Stimulated activated CD4-positive, alpha-beta T cell treated with anti-CD3 and anti-CD28 coated beads, Interleukin-2, amount 100 ng/mL, for 48 hours (primary cell): ENCODE measurements around the gene NKX2-3.

Experiments
- DNase-seq, 2 donors: peaks; one replicate each; pipeline ENCODE4 v3.0.0-alpha.2; 2020

NKX2-3 gene

DNA sequence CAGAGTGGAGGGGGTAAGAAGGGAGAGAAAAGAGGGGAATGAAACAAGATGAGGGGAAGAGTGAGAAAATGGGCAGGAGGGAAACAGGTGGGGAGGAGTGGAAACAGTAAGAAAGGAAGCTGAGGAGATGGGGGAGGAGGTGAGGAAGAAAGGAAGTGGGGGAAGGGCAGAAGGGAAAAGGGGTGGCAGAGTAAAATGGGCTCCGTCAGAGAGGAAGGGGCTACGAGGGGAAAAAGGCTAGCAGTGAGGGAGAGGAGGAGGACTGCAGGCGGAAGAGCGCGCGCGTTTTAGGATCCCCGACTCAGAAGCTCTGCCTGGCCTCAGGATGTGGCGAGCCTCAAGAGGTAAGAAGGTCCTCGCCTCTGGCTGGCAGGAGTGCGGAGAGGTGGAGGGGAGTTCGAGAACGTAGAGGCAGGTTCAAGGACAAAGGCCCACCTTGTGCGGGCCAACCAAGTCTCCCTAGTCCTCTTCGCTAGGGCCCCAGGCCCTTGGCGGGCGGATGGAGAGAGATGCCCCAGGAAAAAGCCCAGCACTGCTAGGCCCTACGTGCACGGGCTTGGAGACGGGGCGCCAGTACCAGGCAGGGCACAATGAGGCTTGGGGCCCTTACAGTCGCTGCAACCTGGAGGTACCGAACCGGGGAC is 5.8 kb upstream of the NKX2-3 start:
- DNase-seq = no peak

DNA sequence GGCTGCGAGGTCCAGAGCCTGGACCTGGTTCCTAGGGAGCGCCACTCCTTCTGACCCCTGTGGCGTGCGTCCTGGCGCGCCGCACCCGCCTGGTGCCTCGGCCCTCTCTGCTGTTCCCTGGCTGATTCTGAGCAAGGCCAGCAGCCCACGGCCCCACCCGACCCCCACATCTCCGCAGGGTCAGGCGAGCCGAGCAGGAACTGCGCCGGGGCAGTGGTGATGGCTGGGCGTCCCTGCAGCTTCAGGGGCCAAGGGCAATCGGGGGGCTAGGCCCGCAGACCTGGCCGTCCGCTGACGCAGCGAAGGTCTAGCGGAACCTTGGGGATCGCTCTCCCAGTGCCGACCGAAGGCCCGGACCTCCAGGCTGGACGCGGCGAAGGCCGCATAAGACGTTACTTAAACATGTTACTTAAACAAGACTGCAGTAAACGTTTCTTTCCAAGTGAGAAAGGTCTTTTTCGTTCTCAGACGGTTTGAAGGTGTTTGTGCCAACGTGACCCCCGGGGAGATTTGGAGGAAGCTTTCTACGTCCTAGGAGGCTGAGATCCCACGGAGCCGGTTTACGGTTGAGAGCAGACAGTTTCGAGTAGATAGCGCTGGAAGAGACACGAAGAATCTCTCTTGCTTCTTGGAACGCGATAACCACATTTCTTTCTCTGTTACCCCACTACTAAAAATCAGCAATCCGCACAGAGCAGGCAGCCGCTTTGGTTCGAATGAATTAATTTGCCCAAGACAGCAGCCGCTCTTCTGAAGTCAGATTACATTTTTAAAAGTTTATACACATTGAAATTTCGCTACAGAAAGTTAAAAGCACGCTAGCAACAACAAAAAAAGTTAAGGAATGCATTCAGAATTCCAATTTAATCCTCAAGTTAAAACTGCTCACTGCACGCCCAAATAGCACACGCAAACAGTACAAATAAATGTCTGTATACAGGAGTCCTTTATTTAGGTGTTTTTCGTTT is 4.9 kb upstream of the NKX2-3 start:
- DNase-seq = no peak

DNA sequence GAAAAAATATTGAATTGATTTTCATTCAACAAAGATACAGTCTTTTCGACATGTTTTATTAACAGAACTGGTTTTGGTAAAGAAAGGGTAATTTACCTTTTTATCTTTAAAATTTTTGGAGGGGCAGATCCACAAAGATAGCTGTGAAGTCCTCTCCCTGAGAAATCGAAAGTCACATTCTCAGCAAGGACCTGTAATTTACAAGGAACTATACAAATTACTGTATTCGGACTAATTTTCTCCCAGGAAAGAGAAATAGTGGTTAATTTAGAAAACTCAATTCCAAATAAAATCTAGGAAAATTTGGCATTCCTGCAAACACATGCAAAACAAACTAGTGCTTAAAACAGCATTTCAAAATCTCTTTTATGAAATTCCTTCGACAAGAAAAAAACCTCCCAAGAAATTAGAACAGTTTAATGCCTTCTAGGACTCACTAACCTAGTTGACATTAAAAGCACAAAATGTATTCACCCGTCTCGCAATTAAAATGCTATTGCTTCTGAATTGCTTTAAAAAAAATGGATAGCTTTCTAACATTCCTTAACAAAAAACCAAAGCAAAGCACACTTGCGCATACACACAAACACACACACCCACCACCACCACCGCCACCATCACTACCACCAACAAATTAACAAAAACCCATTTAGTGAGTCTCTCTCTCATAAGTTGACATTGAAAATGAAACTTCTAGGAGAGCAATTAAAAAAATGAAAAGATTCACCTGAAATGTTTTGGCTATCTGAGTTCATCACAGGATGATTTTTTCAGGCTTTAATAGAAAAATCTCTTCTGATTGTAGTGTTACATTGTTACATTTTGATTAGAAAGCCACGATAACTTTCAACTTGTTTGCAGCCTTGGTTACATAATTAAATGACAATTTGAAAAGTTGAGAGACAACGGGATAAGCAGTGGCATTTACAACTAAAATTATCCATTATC is 4.0 kb upstream of the NKX2-3 start:
- DNase-seq = no peak

DNA sequence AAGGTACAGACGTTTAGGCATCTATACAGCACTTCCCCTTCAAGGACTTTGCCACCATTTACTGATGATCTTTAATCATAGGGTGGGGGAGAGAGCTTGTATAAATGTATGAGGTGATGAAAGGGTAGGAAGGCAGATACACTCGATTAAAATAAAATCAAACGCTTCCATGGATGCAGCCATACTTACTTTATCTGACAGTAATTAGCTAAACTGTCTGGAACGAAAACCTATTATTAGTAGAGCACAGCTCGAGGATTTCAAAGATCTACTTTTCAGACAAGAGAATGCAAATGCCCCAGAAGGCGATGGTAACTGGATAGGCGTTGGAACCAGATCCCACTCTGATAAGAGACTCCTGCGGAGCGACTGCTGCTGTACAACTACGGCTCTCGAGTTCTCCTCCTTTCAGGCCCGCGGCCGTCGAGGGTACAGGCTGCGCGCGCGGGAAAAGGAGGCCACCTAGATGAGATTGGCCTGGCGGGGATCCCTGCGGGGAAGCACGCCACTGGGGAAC is 3.1 kb upstream of the NKX2-3 start:
- no peak for DNase-seq

DNA sequence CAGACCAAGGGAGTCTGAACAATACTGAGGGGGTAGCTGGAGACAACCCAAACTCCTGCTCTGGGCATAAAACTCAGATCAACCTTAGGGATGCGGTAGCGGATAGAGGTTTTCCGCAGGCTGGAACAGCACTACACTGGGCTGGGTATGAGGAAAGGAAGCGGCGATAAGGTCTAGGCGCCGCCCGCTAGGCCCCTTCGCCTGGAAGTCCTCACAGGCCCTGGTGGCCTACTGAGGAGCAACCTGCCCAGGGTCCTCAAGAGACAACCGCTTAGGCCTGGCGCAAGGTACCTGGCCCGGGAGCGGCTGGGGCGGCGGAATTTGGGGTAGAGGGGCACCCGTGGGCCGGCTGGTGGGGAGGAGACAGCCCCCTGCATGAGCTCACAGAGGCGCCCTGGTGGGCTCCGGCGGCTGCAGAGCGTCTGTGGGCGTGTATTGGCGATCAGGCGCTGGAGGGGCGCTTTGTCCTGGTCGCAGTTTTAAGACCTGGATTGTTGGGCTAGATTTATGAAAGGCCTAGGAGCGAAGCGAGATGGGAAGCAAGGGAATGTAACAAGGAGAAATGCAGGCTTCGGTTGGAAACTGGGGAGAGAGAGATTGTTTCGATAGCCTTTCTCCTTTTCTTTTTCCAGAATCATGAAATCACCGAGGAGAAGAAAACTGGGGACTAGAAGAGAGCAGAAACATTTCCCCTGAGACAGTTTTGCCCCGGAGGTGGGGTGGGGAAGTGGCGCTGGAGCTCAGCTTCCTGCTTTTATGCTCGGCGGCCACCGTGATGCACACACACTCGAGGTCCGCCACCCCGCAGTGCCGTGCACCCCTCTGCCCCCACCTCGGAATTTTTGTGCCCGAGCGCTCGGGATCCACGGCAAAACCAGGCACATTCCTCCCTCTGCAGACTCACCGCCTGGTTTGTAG is 2.4 kb upstream of the NKX2-3 start:
- no peak for DNase-seq

DNA sequence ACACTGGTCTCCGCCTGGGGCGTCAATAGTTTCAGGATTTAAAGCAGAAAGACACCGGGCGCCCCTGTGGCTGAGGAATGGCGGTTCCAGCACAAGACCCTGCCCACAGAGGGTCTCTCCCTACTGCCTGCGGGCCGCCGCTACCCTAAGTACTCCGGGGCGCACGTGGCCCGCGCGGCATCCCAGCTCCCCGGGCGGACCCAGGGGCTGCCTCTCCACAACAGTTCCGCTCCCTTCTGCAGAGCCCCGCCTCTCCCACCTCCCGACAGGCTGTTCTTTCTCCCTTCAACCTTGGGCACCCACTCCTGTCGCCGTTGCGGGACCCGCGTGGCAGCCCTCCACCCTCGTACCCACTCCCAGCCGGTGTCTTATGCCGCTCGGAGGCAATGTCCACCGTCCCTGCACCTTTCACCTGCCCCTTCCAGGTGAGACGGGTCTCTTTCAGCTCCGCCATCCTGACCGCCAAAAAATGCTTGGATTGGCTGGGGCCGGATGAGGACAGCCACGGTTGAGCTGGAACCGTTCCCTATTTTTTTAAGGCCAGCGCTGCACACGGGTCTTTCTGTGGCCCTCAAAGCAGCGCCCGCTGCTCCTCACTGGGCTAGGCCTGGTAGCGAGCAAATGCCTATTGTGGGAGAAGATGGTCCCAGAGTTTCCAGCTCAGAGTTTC is 1.6 kb upstream of the NKX2-3 start:
- DNase-seq = no peak

DNA sequence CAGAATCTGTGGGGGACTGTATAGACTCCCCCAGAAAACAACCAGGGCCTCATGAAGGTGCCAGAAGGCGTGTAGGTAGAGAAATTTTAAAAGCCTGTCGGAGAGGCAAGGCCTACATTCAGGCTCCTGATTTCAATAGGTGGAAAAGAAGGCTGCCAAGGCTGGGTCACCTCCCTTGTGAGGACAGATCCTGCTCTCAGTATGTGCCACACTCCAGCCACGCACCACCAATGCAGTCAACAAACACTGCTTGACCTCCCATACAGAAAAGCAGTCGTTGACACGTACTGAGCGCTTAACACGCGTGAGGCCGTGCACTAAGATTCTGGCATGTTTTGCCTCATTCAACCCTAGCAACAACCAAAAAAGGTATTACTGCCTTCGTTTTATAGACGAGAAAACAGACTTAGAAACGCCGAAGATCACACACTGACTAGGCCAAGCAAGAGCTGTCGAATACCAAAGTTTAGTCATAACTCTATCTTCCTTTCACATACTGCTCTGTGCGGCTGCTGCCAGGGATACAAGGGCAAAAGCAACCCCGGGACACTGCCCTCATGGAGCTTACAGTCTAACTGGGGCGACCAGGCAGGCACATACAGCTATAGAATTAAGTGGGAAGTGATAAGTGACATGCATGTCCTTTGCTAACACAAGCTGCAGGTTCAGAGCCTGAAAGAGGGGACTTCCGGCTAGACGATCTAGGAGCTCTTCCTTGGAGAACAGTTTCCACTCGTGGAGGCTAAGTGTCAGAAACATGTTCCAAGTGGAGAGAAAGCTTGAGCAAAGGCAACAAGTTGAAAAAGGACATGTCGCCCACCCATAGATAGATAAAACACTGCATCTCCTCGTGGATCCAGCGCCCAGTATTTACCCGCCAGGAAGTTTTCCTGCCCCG is 797 bp upstream of the NKX2-3 start:
- no peak for DNase-seq

DNA sequence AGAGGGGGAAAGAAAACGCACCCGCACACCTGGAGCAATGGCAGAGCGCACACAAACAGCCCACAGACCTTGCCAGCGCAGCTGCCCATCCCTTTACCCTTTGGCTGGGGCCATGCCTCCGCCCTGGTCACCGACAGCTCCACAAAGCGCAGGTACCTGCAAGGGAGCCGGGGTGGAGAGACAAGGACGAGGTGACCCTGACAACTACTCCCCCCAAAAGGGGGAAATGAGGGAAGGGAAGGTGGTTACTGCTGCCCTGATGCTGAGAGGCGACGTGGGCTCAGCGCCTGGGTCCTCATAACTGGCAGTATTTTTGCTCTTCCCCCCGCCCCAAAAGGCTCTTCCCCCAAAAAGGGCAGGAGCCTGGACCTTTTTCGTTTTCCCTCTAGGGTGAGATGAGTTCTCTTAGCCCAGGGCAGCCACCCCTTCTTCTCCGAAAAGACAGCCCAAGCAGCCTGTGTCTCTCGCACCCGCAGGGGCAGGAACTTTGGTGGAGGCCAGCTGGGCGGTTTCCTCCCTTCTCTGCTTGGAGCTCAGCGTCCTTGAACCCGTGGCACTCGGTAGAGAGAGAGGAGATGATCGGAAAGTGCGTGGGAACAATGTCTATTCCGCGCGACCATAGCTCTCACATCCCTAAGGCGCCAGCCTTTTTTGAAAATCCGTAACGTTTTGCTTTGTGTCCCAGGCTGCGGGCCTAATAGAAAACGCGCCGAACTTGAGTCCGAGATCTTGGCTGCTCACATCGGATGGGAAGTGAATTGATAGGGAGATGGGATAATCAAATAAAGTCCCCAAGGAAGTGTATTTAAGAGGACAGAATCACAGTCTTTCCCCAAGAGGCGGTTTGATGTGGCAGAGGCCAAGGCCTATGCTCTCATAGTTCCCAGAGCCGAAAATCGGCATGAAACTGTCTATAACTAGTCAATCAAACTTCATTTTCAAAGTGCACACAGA is 1.0 kb downstream of the NKX2-3 start:
- DNase-seq = no peak

DNA sequence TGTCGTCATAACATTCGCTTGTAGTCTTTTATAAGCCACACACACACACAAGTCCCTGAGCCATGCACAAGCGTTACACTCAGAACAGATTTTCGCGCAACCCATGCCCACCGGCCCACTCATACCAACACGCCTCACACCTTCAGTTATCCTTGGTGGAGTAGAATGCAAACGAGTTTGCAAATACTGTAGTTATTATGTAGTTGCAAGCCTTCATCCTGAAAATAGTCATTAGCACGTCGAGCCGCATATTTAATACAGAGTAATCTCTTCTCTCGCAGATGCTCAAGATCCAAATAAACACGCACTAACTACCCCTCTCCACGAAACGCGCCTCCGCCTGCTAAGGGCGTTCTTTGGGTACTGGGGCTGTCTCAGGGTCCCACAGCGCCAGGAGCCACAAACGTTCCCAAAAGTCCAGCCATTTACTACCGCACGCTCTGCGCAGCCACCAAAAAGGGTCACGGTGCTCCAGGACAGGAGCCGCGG is 1.8 kb downstream of the NKX2-3 start:
- no peak for DNase-seq

DNA sequence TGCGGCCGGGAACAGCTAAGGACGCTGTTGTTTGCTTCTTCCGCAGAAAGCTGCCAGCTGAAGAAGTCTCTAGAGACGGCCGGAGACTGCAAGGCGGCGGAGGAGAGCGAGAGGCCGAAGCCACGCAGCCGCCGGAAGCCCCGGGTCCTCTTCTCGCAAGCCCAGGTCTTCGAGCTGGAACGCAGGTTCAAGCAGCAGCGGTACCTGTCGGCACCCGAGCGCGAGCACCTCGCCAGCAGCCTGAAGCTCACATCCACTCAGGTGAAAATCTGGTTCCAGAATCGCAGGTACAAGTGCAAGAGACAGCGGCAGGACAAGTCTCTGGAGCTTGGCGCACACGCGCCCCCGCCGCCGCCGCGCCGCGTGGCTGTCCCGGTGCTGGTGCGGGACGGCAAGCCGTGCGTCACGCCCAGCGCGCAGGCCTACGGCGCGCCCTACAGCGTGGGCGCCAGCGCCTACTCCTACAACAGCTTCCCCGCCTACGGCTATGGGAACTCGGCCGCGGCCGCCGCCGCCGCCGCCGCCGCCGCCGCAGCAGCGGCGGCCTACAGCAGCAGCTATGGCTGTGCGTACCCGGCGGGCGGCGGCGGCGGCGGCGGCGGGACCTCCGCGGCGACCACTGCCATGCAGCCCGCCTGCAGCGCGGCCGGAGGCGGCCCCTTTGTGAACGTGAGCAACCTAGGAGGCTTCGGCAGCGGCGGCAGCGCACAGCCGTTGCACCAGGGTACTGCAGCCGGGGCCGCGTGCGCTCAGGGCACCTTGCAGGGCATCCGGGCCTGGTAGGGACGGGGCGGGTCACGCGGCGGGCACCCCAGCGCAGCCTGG is 2.4 kb downstream of the NKX2-3 start:
- no peak for DNase-seq

DNA sequence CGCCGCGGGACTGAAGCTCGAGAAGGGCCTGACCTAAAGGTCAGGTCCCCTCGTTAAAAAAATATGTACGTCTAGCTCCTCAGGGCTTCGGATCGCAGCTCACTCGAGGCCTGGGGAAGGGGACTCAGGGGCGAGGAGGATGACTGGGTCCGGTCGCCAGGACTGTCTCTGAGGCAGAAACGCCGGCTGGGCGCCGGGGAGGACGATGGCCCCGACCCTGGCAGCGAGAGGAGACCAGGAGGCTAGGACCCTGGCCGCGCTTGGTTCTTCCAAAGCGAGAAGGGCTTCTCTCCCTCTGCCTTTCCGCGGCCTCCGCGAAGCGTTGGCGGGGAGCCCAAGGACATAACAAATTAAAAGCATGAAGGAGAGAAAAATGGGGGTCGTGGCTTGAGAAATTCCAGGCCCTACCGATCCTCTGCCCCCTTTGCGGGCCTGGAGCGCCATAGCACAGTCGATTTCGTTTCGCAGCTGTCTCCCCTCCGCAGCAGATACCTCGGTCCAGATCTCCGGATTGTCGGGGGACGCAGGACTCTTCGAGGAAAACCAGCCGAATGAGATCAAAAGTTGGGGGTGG is 3.1 kb downstream of the NKX2-3 start:
- no peak for DNase-seq

DNA sequence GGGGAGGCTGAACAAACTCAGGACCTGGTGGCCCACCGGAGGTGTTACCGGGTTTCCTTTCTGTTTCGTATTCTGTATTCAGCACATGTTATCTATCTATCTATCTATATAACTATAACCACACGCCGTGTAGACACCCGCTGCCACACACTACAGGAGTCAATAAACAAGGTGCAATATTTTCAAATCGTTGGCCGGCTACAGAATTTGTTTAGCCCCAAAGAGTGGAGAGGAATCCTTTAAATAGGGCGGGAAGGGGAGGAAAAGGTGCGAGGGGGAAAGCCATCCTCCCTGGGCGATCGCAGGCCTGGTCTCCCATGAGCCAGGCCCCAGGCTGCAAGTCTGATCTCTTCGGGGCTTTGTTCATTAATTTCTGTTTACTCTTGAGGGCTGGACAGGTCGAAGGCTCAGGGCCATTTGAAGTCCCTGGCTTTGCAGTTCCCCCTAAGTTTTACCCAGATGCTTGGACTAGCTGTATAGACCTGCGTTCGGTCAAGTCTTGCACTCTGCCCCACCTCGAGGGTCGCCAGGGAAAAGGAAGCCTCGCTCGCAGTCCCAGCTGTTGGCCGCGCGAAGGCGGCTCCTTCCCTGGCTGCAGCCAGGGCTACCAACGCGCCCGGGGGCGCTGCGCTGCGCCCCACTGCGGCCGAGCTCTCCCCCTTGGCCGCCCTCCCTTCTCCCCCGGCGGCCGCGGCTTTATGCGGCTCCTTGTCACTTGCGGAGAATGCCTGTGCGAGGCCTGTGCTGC is 3.8 kb downstream of the NKX2-3 start:
- DNase-seq = no peak

DNA sequence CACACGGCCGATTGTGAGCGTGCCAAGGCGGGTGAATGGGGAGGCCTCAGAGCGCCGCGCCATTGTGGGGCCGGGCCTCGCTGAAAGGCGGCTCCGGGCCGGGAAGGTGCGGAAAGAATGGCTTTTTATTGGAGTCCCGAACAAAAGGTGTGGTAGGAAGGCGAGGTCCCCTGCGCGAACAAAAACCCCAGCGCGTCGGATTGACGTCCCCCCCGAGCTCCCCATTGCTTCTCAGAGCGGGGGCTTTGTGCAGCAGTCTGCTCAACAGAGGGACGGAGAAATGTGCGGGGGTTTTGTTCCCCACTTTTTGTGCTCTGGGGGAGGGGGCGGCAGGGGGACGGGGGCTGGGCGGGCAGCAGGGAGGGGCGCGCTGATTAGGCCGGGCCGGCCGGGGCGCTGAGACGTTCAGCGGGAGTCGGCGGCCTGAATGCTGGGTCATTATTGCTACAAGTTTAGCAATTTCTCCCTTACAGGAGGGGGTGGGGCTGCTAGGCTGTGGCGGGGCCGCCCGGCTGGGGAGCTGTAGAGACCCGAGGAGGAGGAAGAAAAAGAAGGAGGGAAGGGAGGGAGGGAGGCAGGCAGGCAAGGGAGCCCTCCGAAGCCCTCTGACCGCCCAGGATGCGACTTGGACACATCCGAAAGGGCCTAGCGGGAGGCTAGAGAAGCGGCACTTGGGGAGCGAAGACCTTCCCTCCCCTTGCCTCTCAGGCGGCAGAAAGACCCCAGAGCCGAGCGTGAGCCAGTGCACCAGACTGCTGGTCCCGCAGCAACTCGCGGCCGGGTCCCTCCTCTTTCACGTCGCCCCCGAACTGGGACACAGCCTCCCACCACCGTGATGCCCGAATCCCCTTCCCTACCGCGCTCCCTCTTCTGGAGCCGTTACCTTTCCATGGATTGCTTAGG is 4.6 kb downstream of the NKX2-3 start:
- DNase-seq = no peak

DNA sequence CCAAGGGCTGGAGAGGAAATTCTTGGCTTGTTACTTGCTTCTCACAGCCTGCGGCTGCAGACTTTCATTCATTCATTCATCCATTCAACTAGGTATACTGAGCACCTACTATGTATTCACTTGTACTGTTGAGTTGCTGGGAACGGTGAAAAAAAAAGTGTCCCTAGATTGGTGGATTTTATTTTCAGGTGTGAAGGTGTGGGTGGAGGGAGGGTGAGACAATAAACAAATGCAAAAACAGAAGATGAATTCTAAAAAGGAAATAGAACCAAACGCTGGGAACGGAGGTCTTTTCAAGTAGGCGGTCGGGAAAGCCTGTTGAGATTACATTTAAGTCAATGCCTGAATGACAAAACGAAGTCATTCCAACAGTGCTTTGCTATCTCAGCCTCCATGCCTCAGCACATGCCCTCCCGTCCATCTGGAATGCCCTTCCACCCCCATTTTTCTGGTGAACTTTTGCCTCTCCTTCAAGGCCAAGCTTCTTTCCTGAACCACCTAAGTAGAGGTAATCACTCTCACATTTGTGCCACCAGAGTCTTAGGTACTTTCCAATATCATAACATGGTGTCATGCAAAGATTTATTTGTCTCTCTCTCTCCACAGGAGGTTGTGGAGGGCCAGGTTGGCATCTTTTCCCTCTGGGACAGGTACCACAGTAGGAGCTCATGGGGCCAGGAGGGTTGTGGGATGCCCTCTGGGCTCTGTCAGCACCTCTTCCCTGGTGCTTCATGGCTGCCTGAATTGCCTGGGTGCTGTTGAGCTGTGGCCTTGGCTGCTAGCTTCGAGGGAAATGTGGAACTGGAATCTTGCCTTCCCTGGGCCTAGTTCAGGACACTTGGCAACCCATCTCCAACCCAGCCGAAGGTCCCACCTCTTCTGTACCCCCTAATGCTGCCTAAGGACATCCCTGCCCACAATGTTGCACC is 5.5 kb downstream of the NKX2-3 start:
- DNase-seq = no peak
